GM19238 (cell line): ENCODE data around the gene MT2A.
"Not testable (repeated sequence)": the region's sequence is repeated elsewhere in the genome, so short reads cannot be mapped to it uniquely, and the experiment has no call there.

ENCODE experiments used
- DNase-seq: peaks from one replicate; pipeline ENCODE4 v3.0.0; 2011; ENCODE audit warnings: low spot score; ENCODE audit not compliant: insufficient read length

The MT2A gene

DNA sequence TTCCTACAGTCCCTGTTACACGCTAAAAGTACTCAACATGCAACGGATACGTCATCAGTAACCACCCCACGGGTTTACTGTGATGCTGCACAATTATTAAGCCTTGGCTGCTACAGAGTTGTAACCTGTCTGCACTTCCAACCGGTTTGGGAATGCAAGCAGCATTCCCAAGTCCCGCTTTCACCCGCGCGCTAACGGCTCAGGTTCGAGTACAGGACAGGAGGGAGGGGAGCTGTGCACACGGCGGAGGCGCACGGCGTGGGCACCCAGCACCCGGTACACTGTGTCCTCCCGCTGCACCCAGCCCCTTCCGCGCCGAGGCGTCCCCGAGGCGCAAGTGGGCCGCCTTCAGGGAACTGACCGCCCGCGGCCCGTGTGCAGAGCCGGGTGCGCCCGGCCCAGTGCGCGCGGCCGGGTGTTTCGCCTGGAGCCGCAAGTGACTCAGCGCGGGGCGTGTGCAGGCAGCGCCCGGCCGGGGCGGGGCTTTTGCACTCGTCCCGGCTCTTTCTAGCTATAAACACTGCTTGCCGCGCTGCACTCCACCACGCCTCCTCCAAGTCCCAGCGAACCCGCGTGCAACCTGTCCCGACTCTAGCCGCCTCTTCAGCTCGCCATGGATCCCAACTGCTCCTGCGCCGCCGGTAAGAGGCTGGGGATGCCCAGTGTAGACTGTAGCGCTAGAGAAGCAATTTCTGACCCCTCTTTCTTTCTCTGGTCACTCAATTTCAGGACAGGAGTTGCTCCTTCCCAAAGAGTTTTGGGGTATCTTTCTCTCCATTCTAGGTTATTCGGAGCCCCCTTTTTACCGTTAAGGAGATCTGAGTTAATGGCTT is at the start of gene MT2A:
TSS of gene MT2A (plus strand) at position 542 of the 833 bp plus-strand sequence. CDS start at position 614, 72 bp downstream.
- DNase-seq, result peak; percentile 92

DNA sequence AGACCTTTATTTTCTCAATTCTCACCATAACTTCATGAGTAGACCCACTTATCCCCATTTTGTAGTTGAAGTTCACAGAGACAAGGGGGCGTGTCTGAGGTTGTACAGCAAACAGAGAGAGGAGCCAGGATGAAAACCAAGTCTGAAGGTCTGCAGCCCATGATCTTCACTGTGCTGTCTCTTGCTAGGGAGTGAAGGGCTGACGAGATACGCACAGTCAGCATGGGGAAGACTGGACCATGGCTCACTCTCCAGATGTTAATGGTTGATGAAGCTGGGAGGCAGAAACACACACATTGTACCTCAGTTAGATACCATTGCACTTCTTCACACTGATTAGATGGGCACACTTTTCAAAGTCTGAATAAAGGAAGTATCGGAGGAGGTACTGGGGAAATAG is 49.3 kb upstream of the MT2A start:
- no peak for DNase-seq

- no peak for DNase-seq
Measured at GRCh38 chr16:56560447-56560846, 47.9 kb upstream of the MT2A start.

- DNase-seq, result no peak
Measured at GRCh38 chr16:56561126-56561525, 47.3 kb upstream of the MT2A start.

GRCh38 chr16:56564793-56565477 is 43.4 kb upstream of the MT2A start, which contains the start of gene MT4:
TSS of gene MT4 (plus strand) at chr16:56565073. CDS start at chr16:56565129, 56 bp downstream.
- no peak for DNase-seq

GRCh38 chr16:56569971-56570370 is 38.4 kb upstream of the MT2A start:
- DNase-seq, result no peak

DNA sequence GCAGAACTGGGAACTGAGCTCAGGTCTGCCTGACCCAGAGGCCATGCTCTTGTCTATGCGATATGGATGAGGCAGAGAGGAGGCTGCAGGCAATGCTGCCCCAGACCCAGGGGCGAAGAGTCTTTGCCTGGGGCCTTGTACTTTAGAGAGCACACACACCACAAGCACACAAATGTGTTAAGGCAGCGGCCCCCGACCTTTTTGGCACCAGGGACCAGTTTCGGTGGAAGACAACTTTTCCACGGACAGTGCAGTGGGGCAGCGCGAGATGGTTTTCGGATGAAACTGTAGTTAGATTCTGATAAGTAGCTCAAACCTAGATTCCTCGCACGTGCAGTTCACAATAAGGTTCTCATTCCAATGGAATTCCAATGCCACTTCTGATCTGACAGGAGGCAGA is 36.9 kb upstream of the MT2A start:
- DNase-seq, result no peak

DNA sequence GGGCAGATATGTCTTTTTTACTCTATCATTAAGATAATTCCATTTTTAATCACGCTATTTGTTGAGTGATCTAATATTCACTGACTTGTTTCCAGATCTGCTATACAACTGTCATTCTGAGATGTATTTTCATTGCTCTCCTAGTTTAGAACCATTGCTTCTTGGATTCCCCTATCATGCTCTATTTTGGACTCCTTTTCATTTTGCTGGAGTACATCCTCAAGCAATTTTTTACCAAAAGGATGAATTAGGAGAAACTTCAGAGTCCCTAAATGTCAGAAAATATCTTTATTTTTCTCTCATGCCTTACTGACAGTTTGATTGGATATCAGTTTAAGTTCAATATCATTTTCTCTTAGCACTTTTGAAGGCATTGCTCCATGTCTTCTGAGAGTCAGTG is 33.8 kb upstream of the MT2A start:
- no peak for DNase-seq

DNA sequence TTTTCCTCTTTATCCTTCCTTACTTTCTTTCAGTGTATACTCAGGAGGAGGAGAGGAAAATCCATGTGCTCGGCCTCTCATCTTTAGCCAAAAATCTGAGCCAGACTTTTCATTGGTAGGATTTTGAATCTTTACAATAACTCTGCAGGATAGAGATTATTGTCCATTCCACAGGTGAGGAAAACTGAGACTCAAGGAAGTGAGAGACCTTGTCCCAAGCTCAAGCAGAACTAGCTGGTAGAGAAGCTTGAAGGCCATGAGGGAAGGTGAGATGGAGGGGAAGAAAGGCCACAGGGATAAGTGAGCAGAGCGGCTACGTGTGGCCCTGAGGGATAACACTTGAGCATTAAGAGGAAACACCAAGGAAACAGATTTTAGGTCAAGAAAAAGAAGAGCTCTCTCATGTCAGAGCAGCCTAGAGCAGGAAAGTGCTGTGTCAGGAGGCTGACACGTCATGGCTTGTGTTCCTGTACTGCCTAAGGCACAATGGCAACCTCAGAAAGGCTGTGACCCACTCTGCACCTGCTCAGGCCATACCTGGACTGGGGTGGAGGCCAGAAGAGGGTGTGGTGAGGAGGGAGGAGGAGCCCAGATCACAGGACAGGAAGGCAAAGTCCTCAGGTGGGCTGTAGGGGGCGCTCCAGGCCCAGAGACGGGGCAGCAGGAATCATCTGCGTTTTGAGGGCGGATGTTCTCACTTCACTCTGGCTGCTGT is 31.6 kb upstream of the MT2A start:
- DNase-seq, result peak; percentile 61

DNA sequence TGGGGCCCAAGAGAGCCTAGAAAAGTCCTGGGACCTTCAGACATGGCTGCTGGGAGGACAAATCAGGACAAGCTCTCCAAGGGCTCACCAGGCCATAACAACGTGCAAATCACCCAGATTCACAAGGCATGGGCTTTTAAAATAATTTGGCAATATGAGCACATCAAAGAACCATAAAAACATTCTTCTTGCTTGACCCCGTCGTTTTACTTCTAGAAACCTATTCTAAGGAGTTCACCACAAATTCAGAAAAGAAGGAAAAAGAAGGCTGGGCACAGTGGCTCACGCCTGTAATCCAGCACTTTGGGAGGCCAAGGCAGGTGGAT is 31.1 kb upstream of the MT2A start:
- no peak for DNase-seq

DNA sequence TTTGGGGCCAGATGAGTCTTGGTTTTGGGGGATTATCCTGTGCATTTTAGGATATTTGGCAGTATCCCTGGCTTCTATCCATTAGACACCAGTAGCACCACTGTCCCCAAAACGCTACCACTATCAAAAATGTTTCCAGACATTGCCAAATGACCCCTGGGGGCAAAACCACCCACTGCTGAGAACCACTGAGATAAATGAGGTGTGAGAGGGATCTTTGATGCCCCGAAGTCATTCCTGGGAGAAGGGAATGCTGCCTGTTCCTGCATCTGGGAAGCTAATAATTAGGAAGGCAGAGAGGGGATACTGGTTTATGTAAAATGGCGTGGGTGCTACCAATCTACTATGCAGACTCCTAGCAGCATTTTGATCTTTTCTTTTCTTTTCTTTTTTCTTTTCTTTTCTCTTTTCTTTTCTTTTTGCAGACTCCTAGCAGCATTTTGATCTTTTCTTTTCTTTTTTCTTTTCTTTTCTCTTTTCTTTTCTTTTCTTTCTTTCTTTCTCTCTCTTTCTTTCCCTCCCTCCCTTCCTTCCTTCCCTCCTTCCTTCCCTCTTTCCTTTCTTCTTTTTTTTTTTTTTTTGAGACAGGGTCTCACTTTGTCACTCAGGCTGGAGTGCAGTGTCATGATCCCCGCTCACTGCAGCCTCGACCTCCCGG is 27.9 kb upstream of the MT2A start:
- DNase-seq, result no peak

GRCh38 chr16:56582911-56583310 is 25.5 kb upstream of the MT2A start:
- DNase-seq, result not testable (repeated sequence)

- DNase-seq, result no peak
Measured at GRCh38 chr16:56583351-56584168, 24.8 kb upstream of the MT2A start.

DNA sequence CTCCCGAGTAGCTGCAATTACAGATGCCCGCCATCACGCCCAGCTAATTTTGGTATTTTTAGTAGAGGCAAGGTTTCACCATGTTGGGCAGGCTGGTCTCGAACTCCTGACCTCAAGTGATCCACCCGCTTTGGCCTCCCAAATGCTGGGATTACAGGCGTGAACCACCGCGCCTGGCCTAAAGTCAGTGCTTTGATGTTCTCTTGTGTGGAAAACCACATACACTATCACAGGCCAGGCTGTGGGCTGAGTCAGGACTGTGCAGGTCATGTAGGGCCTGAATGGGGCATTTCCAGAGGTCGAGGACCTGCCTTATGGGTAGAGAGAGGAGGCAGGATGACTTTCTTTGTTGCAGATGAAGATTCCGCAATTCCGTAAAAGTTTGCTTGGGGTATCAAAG is 24.1 kb upstream of the MT2A start:
- DNase-seq, result no peak

GRCh38 chr16:56588781-56589140 is 19.6 kb upstream of the MT2A start:
- DNase-seq, result no peak

GRCh38 chr16:56589141-56590039 is 19.0 kb upstream of the MT2A start, which contains the start of gene MT3:
TSS of gene MT3 (plus strand) at chr16:56589528. CDS start at chr16:56589591, 63 bp downstream.
- no peak for DNase-seq

DNA sequence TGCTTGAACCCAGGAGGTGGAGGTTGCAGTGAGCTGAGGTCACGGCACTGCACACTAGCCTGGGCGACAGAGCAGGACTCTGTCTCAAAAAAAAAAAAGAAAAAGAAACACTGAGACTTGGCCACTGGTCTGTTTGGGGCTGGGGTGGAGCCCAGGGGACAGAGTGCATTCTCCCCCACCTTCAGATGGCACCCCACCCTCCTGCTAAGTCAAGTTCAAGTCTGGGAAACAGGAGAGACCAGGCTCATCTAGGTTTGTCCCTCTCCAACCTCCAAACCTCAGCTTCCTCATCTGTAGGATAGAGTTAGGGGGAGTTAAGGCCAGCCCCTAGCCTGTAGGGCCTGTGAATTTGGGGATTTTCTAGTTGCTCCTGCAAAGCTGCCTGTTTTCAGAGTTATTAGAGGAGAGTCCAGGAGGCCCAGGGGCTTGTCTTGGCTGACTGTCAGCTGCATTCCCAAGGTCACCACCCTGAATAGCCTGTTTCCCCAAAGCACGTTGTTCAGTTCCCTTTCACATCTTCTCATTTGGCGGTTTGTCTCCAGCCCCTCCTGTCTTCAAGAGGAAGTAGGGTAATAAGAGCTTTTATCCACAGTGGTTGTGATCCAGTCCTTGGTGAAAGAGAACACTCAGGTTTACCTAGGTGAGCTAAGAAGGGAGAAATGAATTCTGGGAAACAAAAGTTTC is 16.9 kb upstream of the MT2A start:
- DNase-seq, result no peak

GRCh38 chr16:56593573-56594291 is 14.7 kb upstream of the MT2A start:
- DNase-seq, result no peak

DNA sequence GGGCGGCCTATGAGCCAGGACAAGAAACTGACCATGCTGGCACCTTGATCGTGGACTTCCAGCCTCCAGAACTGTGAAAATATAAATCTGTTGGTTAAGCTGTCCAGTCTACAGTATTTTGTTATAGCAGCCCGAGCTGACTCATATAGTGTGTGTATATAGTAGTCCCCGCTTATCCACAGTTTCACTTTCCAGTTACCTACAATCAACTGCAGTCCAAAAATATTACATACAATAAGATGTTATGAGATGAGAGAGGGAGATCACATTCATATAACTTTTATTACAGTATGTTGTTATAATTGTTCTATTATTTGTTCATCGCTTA is 14.1 kb upstream of the MT2A start:
- DNase-seq, result no peak
